Neuron (in vitro differentiated cells): ENCODE results near the gene CENPX.
"Not testable (repeated sequence)": the region's sequence is repeated elsewhere in the genome, so short reads cannot be mapped to it uniquely, and the experiment has no call there.

Source experiments
- H2AFZ ChIP-seq: one replicate; pipeline ENCODE4 v1.6.1; 2013; ENCODE audit warnings: low read depth, mild to moderate bottlenecking, inconsistent platforms, low read length, moderate library complexity
- H3K27me3 ChIP-seq: one replicate; pipeline ENCODE4 v1.6.1; 2013; ENCODE audit warnings: low read length; ENCODE audit not compliant: insufficient read depth
- H3K36me3 ChIP-seq: one replicate; pipeline ENCODE4 v1.6.1; 2013; ENCODE audit warnings: low read length; ENCODE audit not compliant: insufficient read depth
- H3K4me1 ChIP-seq: one replicate; pipeline ENCODE4 v1.6.1; 2013; ENCODE audit warnings: low read length; ENCODE audit not compliant: insufficient read depth
- H3K4me3 ChIP-seq: 2 replicates; pipeline ENCODE4 v1.5.1; 2013; ENCODE audit warnings: mild to moderate bottlenecking, low read length, moderate library complexity
- H3K9me3 ChIP-seq: one replicate; pipeline ENCODE4 v1.6.1; 2013; ENCODE audit warnings: low read length

The CENPX gene

GRCh38 chr17:81983011-81983638, 39.6 kb downstream of the CENPX start:
- Histone ChIP-seq H3K4me1 (peaks cover 3% of the 10 kb centered on the region), H3K36me3 (peaks cover 36% of the 10 kb centered on the region), H3K9me3 (no peaks in the 10 kb centered on the region), H3K27me3 (no peaks in the 10 kb centered on the region), H3K4me3 (no peak overlapping the region), H2AFZ (no peak overlapping the region)

DNA sequence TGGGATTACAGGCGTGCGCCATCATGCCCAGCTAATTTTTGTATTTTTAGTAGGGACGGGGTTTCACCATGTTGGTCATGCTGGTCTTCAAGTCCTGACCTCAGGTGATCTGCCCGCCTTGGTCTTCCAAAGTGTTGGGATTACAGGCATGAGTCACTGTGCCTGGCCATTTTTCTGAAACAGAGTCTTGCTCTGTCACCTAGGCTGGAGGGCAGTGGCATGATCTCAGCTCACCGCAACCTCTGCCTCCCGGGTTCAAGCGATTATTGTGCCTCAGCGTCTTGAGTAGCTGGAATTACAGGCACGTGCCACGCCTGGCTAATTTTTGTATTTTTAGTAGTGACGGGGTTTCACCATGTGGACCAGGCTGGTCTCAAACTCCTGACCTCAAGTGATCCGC, 41.2 kb downstream of the CENPX start:
- not testable (repeated sequence) for H2AFZ ChIP-seq, H3K4me1 ChIP-seq, H3K4me3 ChIP-seq, H3K9me3 ChIP-seq, H3K27me3 ChIP-seq
- H3K36me3 ChIP-seq: peaks cover 32% of the 10 kb centered on the region

- H3K4me1 ChIP-seq: peaks cover 9% of the 10 kb centered on the region
Measured at GRCh38 chr17:81980707-81981343, 41.9 kb downstream of the CENPX start.

DNA sequence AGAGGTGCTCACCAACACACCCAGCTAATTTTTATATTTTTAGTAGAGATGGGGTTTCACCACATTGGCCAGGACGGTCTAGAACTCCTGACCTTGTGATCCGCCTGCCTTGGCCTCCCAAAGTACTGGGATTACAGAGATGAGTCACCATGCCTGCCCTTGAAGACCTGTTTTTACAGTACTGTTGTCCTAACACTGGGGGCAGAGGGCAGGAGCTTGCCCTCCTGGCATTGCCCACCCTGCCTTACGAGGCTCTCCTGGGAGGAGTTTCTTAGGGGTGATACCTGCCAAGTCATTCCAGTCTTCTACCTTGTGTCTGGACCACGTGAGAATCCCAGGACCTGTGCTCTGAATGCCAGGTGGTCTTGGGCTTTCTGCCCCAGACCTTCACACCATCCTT, 42.6 kb downstream of the CENPX start:
- peaks cover 22% of the 10 kb centered on the region for H3K36me3 ChIP-seq
- no peak overlapping the region for H2AFZ ChIP-seq
- H3K4me3 ChIP-seq: no peak overlapping the region
- H3K9me3 ChIP-seq: no peaks in the 10 kb centered on the region
- H3K27me3 ChIP-seq: no peaks in the 10 kb centered on the region
- H3K4me1 ChIP-seq: peaks cover 9% of the 10 kb centered on the region

More at GRCh38 chr17:81980707-81981343, 41.9 kb downstream of the CENPX start:
- Histone ChIP-seq H3K36me3 (peaks cover 28% of the 10 kb centered on the region), H3K9me3 (no peaks in the 10 kb centered on the region), H3K27me3 (no peaks in the 10 kb centered on the region), H2AFZ (no peak overlapping the region), H3K4me3 (no peak overlapping the region)

DNA sequence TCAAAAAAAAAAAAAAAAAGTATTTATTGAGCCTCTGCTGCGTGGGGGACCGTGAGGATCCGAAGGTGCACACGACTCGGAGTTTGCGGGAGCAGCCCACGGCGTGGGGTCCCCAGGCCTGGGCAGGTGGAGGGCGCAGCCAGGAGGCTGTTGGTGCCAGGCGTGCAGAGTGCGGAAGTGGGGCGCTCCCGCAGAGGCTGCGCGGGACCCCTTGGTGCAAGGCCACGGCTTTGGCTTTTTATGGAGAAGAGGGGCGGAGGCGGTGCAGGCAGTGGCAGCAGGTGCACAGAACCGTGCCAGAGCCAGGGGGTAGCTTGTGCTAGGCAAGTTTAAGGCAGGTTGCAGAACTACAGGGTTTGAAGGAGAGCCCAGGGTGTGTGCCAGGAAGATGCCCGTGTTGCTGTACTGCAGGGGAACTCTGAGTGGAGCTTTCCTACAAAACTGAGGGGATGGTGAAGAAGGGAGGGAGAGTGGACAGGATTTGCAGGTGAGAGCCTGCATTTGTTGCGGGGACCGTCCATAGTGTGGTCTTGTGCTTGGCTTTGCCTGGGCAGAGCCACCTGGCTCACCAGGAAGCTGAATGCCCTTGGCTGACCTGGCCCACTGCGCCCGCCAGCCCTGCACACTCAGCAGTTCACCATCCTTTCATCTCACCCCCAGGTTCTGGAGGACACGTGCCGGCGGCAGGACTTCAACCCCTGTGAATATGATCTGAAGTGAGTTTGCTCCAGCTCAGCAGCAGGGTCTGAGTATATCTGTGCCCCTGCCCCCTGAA, 44.0 kb downstream of the CENPX start:
- H3K4me3 ChIP-seq: peak overlapping the region; percentile 57

DNA sequence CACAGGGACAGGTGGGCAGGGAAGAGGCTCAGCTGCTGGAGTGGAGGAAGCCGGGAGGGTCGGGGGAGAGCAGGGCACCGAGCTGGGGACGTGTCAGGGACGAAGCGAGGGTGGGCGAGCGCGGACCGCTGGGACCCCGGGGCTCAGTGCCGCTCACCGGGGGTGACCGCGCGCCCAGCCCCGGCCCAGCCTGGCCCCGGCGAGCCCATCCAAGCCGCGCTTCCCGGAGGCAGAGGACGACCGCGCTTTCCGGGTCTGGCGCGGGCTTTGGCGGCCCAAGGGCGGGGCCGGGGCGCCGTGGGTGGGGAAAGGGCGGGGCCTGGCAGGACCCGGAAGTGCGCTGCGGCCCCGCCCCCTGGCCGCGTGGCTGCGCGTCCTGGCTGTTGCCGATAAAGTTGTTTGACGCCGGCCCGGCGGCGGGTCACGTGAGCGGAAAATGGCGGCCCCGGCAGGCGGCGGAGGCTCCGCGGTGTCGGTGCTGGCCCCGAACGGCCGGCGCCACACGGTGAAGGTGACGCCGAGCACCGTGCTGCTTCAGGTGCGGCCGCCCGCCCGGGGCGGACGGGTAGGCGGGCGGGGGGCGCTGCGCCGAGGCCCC, 45.4 kb downstream of the CENPX start, which contains the start of gene ASPSCR1:
ASPSCR1 (plus strand) TSS at position 419 of the 598 bp plus-strand sequence; CDS start at position 437, 18 bp downstream.
- Histone ChIP-seq H2AFZ (peak within 1 kb of the TSS; percentile 92), H3K36me3 (peaks cover 9% of the 10 kb centered on the region), H3K4me3 (peak within 1 kb of the TSS; percentile 57), H3K4me1 (peaks cover 9% of the 10 kb centered on the region), H3K9me3 (peaks cover 3% of the 10 kb centered on the region), H3K27me3 (no peaks in the 10 kb centered on the region)

More for the DNA sequence above, 44.0 kb downstream of the CENPX start:
- Histone ChIP-seq H3K27me3 (no peaks in the 10 kb centered on the region), H3K9me3 (no peaks in the 10 kb centered on the region), H3K4me1 (peaks cover 9% of the 10 kb centered on the region), H3K36me3 (peaks cover 15% of the 10 kb centered on the region), H2AFZ (no peak overlapping the region)

GRCh38 chr17:81976332-81977210, 46.1 kb downstream of the CENPX start:
- Histone ChIP-seq H3K4me3 (peak overlapping the region; percentile 57), H2AFZ (peak overlapping the region; percentile 92), H3K36me3 (peaks cover 9% of the 10 kb centered on the region), H3K4me1 (peaks cover 9% of the 10 kb centered on the region), H3K9me3 (peaks cover 3% of the 10 kb centered on the region), H3K27me3 (no peaks in the 10 kb centered on the region)

DNA sequence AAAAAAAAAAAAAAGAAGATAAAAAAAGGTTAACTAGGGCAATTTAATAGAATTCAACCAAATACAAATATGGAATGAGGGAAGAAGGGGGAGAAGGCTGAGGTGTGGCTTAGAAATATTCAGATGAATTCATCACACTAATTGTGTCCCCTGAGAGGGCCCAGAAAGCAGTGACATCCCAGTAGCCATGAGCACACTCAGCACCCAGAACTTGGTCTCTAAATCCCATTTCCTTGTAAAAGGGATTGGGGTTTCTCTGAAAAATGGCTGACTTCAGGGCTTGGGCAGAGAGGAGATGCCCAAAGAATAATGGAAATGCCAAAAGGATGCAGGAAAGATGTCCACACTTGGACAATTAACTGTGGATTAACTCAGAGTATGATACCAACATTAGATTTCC, 49.2 kb downstream of the CENPX start:
- peaks cover 3% of the 10 kb centered on the region for H3K9me3 ChIP-seq
- H2AFZ ChIP-seq: no peak overlapping the region
- H3K4me3 ChIP-seq: no peak overlapping the region
- H3K27me3 ChIP-seq: no peaks in the 10 kb centered on the region
- H3K4me1 ChIP-seq: peaks cover 10% of the 10 kb centered on the region
- H3K36me3 ChIP-seq: no peaks in the 10 kb centered on the region

DNA sequence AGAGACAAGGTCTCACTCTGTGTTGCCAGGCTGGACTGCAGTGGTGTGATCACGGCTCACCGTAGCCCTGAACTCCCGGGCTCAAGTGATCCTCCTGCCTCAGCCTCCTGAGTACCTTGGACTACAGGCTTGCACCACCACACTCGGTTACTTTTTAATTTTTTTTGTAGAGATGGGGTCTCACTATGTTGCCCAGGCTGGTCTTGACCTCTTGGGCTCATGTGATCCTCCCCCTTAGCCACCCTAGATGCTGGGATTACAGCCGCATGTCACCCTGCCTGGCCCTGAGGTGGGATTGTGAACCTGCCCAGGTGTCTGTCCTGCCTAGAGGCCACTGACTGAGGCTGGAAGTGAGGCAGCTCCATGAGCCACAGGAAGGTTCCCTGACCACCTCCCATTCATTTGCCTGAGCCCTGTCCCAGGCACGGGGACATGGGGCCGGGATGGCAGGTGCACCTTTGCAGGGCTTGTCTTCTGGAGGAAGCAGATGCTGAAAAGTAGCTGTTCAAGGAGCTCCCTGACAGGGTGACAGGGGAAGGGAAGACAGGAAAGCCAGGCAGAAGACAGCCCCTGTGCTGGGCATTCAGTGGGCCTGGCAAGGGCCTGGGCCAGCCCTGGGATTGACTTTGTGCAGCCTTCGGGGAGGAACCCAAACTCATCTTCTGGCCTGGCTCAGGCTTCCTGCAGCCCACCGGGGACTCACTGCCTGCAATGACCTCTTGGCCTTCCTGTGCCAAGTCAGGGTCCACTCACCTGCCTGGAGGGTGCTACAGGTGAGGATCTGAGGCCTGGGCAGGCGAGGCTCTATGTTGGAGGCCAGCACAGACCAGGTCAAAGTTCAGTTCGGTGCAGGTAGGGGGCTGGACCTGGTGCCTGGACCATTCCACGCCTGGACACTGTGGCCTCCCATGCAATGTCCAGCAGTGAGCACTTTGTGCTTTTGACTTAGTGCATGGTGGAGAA, 53.5 kb downstream of the CENPX start:
- no peak overlapping the region for H3K4me3 ChIP-seq
- peaks cover 6% of the 10 kb centered on the region for H3K27me3 ChIP-seq
- peaks cover 3% of the 10 kb centered on the region for H3K9me3 ChIP-seq
- H3K36me3 ChIP-seq: no peaks in the 10 kb centered on the region
- H2AFZ ChIP-seq: no peak overlapping the region
- peaks cover 33% of the 10 kb centered on the region for H3K4me1 ChIP-seq
